ENCODE data around the gene CTU2. TPM values are rescaled to one million over a fixed set of nuclear protein-coding genes. Genes with fewer than 3 reads are reported as not detected.

CTU2 gene
- total RNA-seq, 1 experiment from 2014 or later = 52.4 TPM

GRCh38 chr16:88738151-88739084 is 32.1 kb downstream of the CTU2 start (continued):
- TF ChIP-seq E2F4 (CRISPR knock-in tag; IDR thresholded peaks at IDR 0.05; ENCODE audit: borderline replicate concordance, low read depth) (0 out of 2 replicates have a peak, but pooled peaks have one; percentile 39), TEAD4 (CRISPR knock-in tag; IDR thresholded peaks at IDR 0.05) (no peak), MLX (CRISPR knock-in tag; IDR thresholded peaks at IDR 0.05) (no peak)

- no peak overlapping the region for H3K27ac Mint-ChIP-seq
- TF ChIP-seq PRRX2 (CRISPR knock-in tag; IDR thresholded peaks at IDR 0.05) (no peak), ZNF423 (CRISPR knock-in tag; IDR thresholded peaks at IDR 0.05) (no peak), NFATC4 (CRISPR knock-in tag; IDR thresholded peaks at IDR 0.05) (no peak), ZSCAN18 (CRISPR knock-in tag; IDR thresholded peaks at IDR 0.05) (no peak), E2F4 (CRISPR knock-in tag; IDR thresholded peaks at IDR 0.05; ENCODE audit: borderline replicate concordance, low read depth) (no peak), E2F5 (CRISPR knock-in tag; IDR thresholded peaks at IDR 0.05) (no peak), ZNF317 (CRISPR knock-in tag; IDR thresholded peaks at IDR 0.05; ENCODE audit: borderline replicate concordance, low read depth) (no peak), EMX1 (CRISPR knock-in tag; IDR thresholded peaks at IDR 0.05) (no peak), PRDM15 (CRISPR knock-in tag; IDR thresholded peaks at IDR 0.05) (no peak), SMAD4 (CRISPR knock-in tag; IDR thresholded peaks at IDR 0.05) (no peak), ZNF138 (CRISPR knock-in tag; conservative IDR thresholded peaks at IDR 0.05) (no peak), IRF1 (CRISPR knock-in tag; IDR thresholded peaks at IDR 0.05) (no peak), NR2C2 (CRISPR knock-in tag; IDR thresholded peaks at IDR 0.05) (no peak), MXD4 (CRISPR knock-in tag; IDR thresholded peaks at IDR 0.05; ENCODE audit: borderline replicate concordance) (no peak), CDX4 (CRISPR knock-in tag; IDR thresholded peaks at IDR 0.05; ENCODE audit: borderline replicate concordance) (no peak)
- POLR2A ChIA-PET = no interaction called here
- H3K27me3 Mint-ChIP-seq (ENCODE audit: low read depth) = no peaks in the 10 kb centered on the region
- H3K36me3 Mint-ChIP-seq = no peaks in the 10 kb centered on the region
- peaks cover 4% of the 10 kb centered on the region for H3K4me1 Mint-ChIP-seq
- no peak for DNase-seq (ENCODE audit: low spot score)
- CTCF ChIA-PET = interaction anchor here (0.8 to 3.1 kb wide), 2 partner anchors 30 to 43 kb away, joined by 3 to 117 read pairs; partner anchors contain the start of gene PIEZO1
- no peaks in the 10 kb centered on the region for H3K9me3 Mint-ChIP-seq
- H3K4me3 Mint-ChIP-seq = no peak overlapping the region
- ATAC-seq = no peak
These were observed 33.1 kb downstream of the CTU2 start for GRCh38 chr16:88739139-88739976.
